GM12801 (cell line): ENCODE results near the gene TRIM38.

ENCODE experiments used
- TF ChIP-seq, protein P1 (sequence below): IDR thresholded peaks from one replicate; pipeline ENCODE4 v1.5.1; 2011; ENCODE audit warnings: control low read depth; ENCODE audit not compliant: insufficient read length; ENCODE audit errors: extremely low read depth

The TRIM38 gene

DNA sequence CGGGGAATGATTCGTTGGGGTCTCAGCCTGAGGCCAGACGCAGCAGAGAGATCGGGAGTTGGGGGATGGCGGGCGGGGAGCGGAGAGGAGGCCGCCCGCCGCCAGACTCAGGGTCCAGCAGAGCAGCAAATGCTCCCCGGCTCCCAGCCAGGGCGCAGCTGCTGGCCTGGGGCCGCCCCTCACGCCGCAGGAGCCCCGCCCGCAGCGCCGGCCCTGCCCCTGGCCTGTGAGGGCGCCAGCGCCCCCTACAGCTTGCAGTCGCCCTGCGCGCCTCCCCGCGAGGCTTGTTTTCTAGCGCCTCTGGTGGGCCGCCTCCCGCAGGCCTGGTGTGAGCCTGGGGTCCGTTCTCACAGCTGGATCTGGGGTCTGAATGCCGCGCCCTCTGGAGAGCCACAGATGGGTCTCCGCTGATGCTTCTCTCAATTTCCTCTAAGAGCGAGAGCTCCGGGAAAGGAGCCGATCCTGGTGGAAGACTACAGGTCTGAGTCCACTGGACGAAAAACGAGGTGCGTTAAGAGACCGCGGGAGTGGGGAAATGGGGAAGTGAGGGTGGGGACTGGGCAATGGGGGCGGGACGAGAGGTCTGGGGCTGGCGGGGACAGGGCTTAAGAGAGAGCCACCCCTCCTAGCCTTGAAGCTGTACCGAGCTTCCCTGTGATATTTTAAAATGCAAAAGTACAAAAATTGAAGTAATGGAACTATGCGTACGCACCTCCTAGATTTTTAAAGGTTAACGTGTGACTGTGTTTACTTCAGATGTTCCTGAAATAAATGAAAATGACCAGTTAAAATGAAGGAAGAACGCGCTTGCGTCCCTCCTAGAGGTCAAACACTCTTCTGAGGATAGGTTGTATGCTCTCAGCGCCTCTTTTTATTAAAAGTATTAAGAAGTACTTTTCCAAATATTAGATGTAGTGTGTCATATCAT is 30.1 kb downstream of the TRIM38 start:
- TF ChIP-seq, protein P1, sequence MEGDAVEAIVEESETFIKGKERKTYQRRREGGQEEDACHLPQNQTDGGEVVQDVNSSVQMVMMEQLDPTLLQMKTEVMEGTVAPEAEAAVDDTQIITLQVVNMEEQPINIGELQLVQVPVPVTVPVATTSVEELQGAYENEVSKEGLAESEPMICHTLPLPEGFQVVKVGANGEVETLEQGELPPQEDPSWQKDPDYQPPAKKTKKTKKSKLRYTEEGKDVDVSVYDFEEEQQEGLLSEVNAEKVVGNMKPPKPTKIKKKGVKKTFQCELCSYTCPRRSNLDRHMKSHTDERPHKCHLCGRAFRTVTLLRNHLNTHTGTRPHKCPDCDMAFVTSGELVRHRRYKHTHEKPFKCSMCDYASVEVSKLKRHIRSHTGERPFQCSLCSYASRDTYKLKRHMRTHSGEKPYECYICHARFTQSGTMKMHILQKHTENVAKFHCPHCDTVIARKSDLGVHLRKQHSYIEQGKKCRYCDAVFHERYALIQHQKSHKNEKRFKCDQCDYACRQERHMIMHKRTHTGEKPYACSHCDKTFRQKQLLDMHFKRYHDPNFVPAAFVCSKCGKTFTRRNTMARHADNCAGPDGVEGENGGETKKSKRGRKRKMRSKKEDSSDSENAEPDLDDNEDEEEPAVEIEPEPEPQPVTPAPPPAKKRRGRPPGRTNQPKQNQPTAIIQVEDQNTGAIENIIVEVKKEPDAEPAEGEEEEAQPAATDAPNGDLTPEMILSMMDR: no peak

DNA sequence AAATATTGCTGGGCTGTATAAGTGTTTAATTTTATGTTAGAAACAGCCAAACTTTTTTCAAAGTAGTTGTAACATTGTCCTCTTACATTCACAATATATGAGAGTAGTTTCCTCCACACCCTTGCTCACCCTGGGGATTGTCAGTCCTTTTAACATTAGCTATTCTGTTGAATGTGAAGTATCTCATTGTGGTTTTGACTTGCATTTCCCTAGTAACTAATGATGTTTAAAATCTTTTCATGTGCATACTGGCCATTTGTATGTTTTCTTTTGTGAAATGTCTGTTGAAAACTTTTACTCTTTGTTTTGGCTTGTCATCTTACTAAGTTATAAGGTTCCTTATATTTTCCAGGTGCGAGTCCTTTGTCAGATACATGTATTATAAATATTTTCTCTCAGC is 32.9 kb downstream of the TRIM38 start:
- TF ChIP-seq, protein P1: no peak

DNA sequence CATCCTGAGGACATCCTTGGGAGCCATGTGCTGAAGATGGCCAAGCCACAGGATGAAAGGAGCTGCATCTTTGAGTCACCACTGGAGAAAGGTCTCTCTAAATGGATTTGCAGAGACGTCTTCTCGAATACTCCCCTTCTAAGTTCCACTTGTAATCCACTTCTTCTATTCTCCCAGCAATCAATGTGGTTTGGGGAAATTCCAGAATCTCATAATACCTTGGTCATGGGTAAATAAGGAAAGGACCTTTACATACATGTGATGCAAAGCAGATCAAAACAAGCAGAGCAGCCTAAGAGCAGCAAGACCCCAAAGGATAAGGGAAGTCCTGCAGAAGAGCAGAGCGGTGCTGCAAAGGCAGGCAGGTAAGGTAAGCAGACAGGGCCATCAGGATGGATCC is 35.3 kb downstream of the TRIM38 start:
- TF ChIP-seq, protein P1: no peak

DNA sequence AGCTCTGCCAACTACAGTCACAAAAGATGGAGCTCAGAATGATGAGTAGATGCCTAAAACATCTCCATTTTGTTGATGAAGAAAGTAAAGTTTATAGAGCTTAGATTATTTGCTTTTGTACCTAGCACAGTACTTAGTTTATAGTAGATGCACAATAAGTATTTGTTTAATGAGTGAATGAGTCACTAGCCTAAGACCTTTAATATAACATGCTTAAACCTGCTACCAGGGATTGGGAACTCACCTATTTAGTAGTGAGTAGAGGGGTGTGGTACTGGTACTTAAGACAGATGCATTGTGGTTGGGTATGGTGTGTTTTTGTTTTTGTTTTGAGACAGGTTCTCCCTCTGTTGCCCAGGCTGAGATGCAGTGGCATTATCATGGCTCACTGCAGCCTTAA is 35.8 kb downstream of the TRIM38 start:
- TF ChIP-seq, protein P1: no peak

DNA sequence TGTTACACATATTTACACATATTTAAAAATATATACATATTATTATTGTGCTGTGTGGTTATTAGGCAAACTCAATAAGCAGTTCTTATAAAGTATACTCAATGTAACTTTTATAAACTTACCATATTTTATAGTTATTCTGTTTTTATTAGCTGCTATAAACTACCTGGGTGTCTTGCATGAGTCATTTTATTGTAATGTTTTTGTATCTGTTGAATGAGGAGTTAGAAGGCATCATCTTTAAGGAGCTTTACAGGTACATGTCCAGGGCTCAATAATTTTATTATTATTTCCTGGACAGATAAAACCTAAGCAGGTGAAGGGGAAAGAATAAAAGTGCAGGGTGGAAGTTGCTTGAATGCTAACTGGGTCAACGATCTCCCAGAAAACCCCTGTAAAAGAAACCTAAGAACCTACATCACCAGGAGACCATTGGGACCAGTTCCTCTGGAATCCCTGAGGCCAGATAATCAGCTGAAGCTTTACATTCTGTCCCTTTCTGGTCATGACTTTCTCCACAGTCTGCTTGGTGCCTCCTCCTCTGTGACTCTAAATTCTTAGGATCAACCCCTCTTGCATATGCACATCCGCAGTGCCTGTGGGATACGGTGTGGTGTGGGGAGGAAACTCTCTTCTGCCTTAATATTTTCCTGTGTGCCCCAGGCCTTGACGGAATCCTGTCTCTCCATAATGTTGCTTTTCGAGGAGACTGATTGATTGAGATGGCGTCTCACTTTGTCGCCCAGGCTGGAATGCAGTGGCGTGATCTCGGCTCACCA is 38.0 kb downstream of the TRIM38 start:
- TF ChIP-seq, protein P1: no peak

DNA sequence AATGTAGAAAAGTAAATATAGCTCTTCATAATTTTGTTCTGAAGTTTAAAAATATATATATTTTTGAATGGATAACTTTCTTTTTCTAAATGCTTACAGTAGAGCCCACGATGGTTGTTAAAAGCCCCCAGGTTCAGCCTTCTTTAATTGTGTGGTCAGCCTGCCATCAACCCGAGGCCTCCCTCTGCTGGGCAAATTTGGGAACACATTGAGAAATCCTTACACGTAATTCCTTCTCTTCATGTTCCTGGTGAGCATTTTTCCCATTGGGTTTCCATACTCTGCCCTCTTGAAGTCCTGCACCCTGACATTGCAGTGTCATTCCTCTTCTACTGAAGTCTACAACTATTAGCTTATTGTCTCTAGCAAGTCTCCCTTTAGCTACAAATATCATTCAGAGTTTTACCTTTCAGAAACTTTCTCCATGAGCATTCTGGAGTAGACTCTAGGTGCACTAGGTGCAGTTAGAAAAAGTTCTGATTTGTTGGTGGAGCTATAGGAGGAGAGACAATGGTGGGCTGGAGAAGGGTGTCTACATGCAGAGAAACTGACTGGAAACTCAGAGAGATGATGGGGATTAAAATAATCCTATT is 40.6 kb downstream of the TRIM38 start:
- TF ChIP-seq, protein P1: no peak
